ENCODE data around the gene KARS1.

Gene KARS1

GRCh38 chr16:75579281-75579834, 68.1 kb downstream of the KARS1 start:
- no peak for DNase-seq (ENCODE audit: low read depth)

- DNase-seq (ENCODE audit: low read depth): no peak
These were observed 68.7 kb downstream of the KARS1 start for GRCh38 chr16:75578725-75579124.

GRCh38 chr16:75578212-75578611, 69.3 kb downstream of the KARS1 start:
- DNase-seq (ENCODE audit: low read depth): no peak
